Stimulated activated naive CD8-positive, alpha-beta T cell treated with anti-CD3 and anti-CD28 coated beads, Interleukin-15, Interleukin-2, amounts not matched to agents 100 U/mL and 50 U/mL, for 24 hours (primary cell): ENCODE data around the gene ADK.

ENCODE experiments used
- ATAC-seq: fragments of 150-1000 bp; cut with Tn5 transposase; one replicate; pipeline ENCODE4 v1.10.0; 2021
- DNase-seq: peaks from one replicate; pipeline ENCODE4 v3.0.0; 2021

The ADK gene

GRCh38 chr10:74599672-74600071, 448.7 kb downstream of the ADK start:
- DNase-seq (no peak), ATAC-seq (no peak)

- no peak for DNase-seq
- ATAC-seq = no peak
Observed at GRCh38 chr10:74600170-74600569, 449.1 kb downstream of the ADK start.

GRCh38 chr10:74602576-74602975, 451.6 kb downstream of the ADK start:
- DNase-seq (no peak), ATAC-seq (no peak)

- no peak for ATAC-seq
Observed at GRCh38 chr10:74610299-74610698, 459.3 kb downstream of the ADK start.

GRCh38 chr10:74612195-74612594, 461.2 kb downstream of the ADK start:
- ATAC-seq (no peak), DNase-seq (no peak)

More at GRCh38 chr10:74610299-74610698, 459.3 kb downstream of the ADK start:
- no peak for DNase-seq

- no peak for DNase-seq
Observed at GRCh38 chr10:74620626-74621025, 469.6 kb downstream of the ADK start.

GRCh38 chr10:74623786-74624185, 472.8 kb downstream of the ADK start:
- ATAC-seq (no peak), DNase-seq (no peak)

More at GRCh38 chr10:74620626-74621025, 469.6 kb downstream of the ADK start:
- no peak for ATAC-seq

- no peak for ATAC-seq
- no peak for DNase-seq
Observed at GRCh38 chr10:74624501-74624900, 473.5 kb downstream of the ADK start.

GRCh38 chr10:74628136-74628535, 477.1 kb downstream of the ADK start:
- DNase-seq (no peak), ATAC-seq (no peak)

- ATAC-seq (no peak), DNase-seq (no peak)
Observed at GRCh38 chr10:74634995-74635536, 484.0 kb downstream of the ADK start.

- ATAC-seq (no peak), DNase-seq (no peak)
Observed at GRCh38 chr10:74635655-74636054, 484.6 kb downstream of the ADK start.

- DNase-seq = no peak
- no peak for ATAC-seq
Observed at GRCh38 chr10:74637685-74638084, 486.7 kb downstream of the ADK start.

GRCh38 chr10:74640134-74640921, 489.3 kb downstream of the ADK start:
- no peak for ATAC-seq
- DNase-seq = no peak

- no peak for ATAC-seq
- DNase-seq = no peak
Observed at GRCh38 chr10:74641659-74642058, 490.6 kb downstream of the ADK start.

- no peak for ATAC-seq
- DNase-seq = no peak
Observed at GRCh38 chr10:74642901-74643595, 492.0 kb downstream of the ADK start.

- ATAC-seq (no peak), DNase-seq (no peak)
Observed at GRCh38 chr10:74643596-74643975, 492.6 kb downstream of the ADK start.

- DNase-seq = no peak
- ATAC-seq = no peak
Observed at GRCh38 chr10:74644738-74645137, 493.7 kb downstream of the ADK start.

- DNase-seq (no peak), ATAC-seq (no peak)
Observed at GRCh38 chr10:74645692-74646091, 494.7 kb downstream of the ADK start.

- no peak for ATAC-seq
- no peak for DNase-seq
Observed at GRCh38 chr10:74650613-74651012, 499.6 kb downstream of the ADK start.

- DNase-seq (no peak), ATAC-seq (peak; percentile 55)
Observed at GRCh38 chr10:74651565-74651964, 500.5 kb downstream of the ADK start.

GRCh38 chr10:74652664-74653063, 501.6 kb downstream of the ADK start:
- ATAC-seq (no peak), DNase-seq (no peak)

GRCh38 chr10:74658511-74658910, 507.5 kb downstream of the ADK start:
- DNase-seq = no peak
- ATAC-seq = no peak

GRCh38 chr10:74662635-74663034, 511.6 kb downstream of the ADK start:
- DNase-seq (no peak), ATAC-seq (no peak)
